HL-60 (cell line): ENCODE results near the gene CFL1.

Source experiments
- DNase-seq, 2 experiments: peaks; one replicate each; pipeline ENCODE4 v3.0.0-alpha.2; 2010 to 2020; ENCODE audit warnings: low read depth in 1 of 2, low spot score in 1 of 2
- H3K27ac ChIP-seq: fragments of 250-450 bp; sonication (Bioruptor Pico); replicated peaks from 2 replicates; pipeline ENCODE4 v1.5.1; 2020; ENCODE audit warnings: mild to moderate bottlenecking, moderate library complexity
- H3K27me3 ChIP-seq: fragments of 250-450 bp; sonication (Bioruptor Pico); 2 replicates; pipeline ENCODE4 v1.5.1; 2021; ENCODE audit warnings: mild to moderate bottlenecking, moderate library complexity; ENCODE audit not compliant: insufficient read depth, poor library complexity, severe bottlenecking
- H3K4me3 ChIP-seq: replicated peaks from 2 replicates; pipeline ENCODE4 v1.5.1; 2011; ENCODE audit warnings: mild to moderate bottlenecking, control low read depth, low read length; ENCODE audit not compliant: insufficient read depth
- GABPA ChIP-seq: IDR thresholded peaks from 2 replicates; pipeline ENCODE4 v1.6.1; 2012; ENCODE audit warnings: low read depth
- POLR2AphosphoS5 ChIP-seq: IDR thresholded peaks from 2 replicates; pipeline ENCODE4 v1.6.1; 2012; ENCODE audit warnings: low read depth
- SPI1 ChIP-seq: IDR thresholded peaks from 2 replicates; pipeline ENCODE4 v1.6.1; 2012; ENCODE audit warnings: low read depth, mild to moderate bottlenecking, borderline replicate concordance
- TF ChIP-seq, protein P1 (sequence below): IDR thresholded peaks from 2 replicates; pipeline ENCODE4 v1.6.1; 2012; ENCODE audit warnings: low read depth; ENCODE audit not compliant: insufficient replicate concordance
- TF ChIP-seq, protein P2 (sequence below): IDR thresholded peaks from one replicate; pipeline ENCODE4 v1.5.1; 2011; ENCODE audit warnings: low read length, control low read depth, inconsistent platforms; ENCODE audit not compliant: insufficient read depth

Gene CFL1

DNA sequence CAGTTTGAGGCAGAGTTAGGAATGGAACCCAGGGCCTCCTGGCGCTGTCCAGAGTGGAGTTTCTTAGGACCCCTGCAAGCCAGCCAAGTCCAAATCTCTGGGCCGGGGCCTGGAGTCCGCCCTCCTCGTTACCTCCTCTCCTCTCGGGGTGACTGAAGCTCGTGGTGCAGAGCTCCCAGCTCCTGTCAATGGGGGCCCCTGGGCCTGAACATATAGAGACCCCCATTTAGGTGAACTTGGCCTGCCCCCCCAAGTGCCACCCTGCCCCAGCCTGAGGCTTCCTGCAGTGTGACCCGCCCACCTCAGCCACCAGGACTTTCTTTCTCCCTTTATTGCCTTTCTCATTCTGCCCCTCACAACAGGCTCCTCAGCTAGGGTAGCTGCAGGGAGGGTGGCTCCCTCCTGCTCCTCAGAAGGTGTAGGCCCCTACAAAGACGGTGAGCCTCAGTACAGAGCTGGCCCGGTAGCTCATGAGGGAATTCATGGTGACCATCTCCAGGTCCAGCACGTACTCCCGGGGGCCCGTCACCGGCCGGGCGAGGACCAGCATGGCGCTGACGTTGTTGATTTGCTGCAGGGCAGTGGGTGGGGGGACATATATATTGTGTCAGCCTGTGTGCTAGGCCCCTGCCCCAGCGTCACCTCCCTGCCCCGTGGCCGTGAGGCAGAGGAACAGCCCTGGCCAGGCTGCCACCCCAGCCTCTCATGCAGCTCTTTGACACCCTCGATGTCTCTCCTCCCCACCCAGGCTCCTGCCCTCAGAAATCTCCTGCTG lies 8.7 kb upstream of the CFL1 start:
- peak overlapping the region; percentile 43 for H3K27ac ChIP-seq
- H3K27me3 ChIP-seq, result no peaks in the 10 kb centered on the region
- no peak for TF ChIP-seq SPI1
- TF ChIP-seq GABPA, result no peak
- no peak overlapping the region for H3K4me3 ChIP-seq
- no peak for DNase-seq

DNA sequence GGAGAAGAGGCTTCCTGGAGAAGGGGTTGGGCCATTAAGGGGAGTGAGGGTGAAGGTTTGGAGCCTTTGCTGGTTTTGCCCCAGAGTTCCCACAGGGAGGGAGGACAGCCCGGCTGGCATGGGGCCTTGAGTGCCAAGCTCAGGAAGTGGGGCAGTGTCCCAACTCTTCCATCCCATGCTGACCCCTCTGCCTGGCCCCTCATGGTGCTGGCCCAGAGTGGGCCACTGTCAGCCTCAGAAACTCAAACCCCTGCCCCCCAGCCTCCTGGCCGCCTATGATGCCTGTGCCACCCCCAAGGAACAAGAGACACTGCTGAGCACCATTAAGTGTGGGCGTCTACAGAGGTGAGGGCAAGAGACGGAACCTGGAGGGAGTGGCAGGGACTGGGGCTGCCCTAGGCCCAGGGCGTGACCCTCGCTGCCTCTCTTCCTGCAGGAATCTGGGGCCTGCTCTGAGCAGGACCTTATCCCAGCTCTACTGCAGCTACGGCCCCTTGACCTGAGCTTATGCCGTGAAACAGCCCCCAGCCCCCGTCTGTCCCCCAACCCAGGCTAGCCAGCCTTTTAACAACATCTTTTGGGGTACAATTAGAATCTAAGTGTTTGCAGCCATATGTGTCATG lies 7.7 kb upstream of the CFL1 start:
- TF ChIP-seq POLR2AphosphoS5 (no peak), GABPA (no peak), SPI1 (no peak)
- TF ChIP-seq, protein P1, sequence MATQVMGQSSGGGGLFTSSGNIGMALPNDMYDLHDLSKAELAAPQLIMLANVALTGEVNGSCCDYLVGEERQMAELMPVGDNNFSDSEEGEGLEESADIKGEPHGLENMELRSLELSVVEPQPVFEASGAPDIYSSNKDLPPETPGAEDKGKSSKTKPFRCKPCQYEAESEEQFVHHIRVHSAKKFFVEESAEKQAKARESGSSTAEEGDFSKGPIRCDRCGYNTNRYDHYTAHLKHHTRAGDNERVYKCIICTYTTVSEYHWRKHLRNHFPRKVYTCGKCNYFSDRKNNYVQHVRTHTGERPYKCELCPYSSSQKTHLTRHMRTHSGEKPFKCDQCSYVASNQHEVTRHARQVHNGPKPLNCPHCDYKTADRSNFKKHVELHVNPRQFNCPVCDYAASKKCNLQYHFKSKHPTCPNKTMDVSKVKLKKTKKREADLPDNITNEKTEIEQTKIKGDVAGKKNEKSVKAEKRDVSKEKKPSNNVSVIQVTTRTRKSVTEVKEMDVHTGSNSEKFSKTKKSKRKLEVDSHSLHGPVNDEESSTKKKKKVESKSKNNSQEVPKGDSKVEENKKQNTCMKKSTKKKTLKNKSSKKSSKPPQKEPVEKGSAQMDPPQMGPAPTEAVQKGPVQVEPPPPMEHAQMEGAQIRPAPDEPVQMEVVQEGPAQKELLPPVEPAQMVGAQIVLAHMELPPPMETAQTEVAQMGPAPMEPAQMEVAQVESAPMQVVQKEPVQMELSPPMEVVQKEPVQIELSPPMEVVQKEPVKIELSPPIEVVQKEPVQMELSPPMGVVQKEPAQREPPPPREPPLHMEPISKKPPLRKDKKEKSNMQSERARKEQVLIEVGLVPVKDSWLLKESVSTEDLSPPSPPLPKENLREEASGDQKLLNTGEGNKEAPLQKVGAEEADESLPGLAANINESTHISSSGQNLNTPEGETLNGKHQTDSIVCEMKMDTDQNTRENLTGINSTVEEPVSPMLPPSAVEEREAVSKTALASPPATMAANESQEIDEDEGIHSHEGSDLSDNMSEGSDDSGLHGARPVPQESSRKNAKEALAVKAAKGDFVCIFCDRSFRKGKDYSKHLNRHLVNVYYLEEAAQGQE, result no peak
- TF ChIP-seq, protein P2, sequence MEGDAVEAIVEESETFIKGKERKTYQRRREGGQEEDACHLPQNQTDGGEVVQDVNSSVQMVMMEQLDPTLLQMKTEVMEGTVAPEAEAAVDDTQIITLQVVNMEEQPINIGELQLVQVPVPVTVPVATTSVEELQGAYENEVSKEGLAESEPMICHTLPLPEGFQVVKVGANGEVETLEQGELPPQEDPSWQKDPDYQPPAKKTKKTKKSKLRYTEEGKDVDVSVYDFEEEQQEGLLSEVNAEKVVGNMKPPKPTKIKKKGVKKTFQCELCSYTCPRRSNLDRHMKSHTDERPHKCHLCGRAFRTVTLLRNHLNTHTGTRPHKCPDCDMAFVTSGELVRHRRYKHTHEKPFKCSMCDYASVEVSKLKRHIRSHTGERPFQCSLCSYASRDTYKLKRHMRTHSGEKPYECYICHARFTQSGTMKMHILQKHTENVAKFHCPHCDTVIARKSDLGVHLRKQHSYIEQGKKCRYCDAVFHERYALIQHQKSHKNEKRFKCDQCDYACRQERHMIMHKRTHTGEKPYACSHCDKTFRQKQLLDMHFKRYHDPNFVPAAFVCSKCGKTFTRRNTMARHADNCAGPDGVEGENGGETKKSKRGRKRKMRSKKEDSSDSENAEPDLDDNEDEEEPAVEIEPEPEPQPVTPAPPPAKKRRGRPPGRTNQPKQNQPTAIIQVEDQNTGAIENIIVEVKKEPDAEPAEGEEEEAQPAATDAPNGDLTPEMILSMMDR, result no peak
- H3K27ac ChIP-seq, result no peak overlapping the region
- DNase-seq, result no peak

DNA sequence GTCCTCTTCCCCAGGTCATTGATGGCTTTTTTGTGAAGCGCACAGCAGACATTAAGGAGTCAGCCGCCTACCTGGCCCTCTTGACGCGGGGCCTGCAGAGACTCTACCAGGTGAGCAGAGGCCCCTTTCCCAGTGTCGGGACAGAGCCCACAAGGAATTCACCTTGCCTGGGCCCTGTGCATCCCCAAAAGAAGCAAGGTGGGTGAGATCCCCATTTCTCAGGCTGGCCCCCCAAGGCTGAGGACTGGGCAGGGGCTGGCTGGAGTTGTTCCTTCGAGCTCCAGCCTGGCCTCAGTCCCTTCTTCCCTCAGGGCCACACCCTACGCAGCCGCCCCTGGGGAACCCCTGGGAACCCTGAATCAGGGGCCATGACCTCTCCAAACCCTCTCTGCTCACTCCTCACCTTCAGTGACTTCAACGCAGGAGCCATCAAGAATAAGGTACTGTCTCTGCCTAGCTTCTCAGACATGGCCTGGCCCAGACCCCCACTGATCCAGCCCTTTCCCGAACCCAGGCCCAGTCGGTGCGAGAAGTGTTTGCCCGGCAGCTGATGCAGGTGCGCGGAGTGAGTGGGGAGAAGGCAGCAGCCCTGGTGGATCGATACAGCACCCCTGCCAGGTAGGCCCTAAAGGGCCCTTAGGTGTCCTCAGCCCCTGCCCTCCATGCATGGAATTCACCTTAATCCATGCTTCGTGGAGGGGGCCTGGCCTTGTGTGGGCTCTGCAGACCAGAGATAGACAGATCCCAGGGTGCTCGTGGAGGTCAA lies 6.9 kb upstream of the CFL1 start:
- DNase-seq, result no peak
- TF ChIP-seq SPI1, result no peak
- TF ChIP-seq POLR2AphosphoS5, result no peak
- no peak for TF ChIP-seq GABPA
- TF ChIP-seq, protein P2, result no peak
- TF ChIP-seq, protein P1, result no peak
- Histone ChIP-seq H3K27me3 (no peaks in the 10 kb centered on the region), H3K4me3 (no peak overlapping the region), H3K27ac (no peak overlapping the region)

More for the DNA sequence above, 7.7 kb upstream of the CFL1 start:
- H3K4me3 ChIP-seq, result no peak overlapping the region
- H3K27me3 ChIP-seq, result no peaks in the 10 kb centered on the region
